GM23338 (cell line): ENCODE measurements around the gene CYP3A7. TPM values are rescaled to one million over a fixed set of nuclear protein-coding genes. Genes with fewer than 3 reads are reported as not detected.

ENCODE experiments used
- ATAC-seq: fragments of 200-7000 bp; cut with Tn5 transposase; 3 replicates; pipeline ENCODE4 v1.9.1; 2020
- DNase-seq: peaks from one replicate; pipeline ENCODE4 v3.0.0-alpha.2; 2015; ENCODE audit warnings: low spot score
- H2AFZ ChIP-seq: fragments of 200-600 bp; sonication (generic); 2 replicates; pipeline ENCODE4 v1.8.0; 2016; ENCODE audit warnings: antibody characterized with exemption, mild to moderate bottlenecking, moderate library complexity
- H3F3A ChIP-seq: fragments of 200-600 bp; sonication (generic); replicated peaks from 2 replicates; pipeline ENCODE4 v1.8.0; 2017; ENCODE audit warnings: antibody characterized with exemption, mixed run types, low read depth
- H3K27ac ChIP-seq: fragments of 200-600 bp; sonication (generic); 2 replicates; pipeline ENCODE4 v1.6.1; 2016; ENCODE audit warnings: low read depth
- H3K27me3 ChIP-seq: fragments of 200-600 bp; sonication (generic); 2 replicates; pipeline ENCODE4 v1.8.0; 2016; ENCODE audit warnings: mild to moderate bottlenecking, mixed run types, moderate library complexity; ENCODE audit not compliant: insufficient read depth
- H3K36me3 ChIP-seq: fragments of 200-600 bp; sonication (generic); 2 replicates; pipeline ENCODE4 v1.8.0; 2016; ENCODE audit warnings: mild to moderate bottlenecking; ENCODE audit not compliant: insufficient read depth
- H3K4me1 ChIP-seq: fragments of 200-600 bp; sonication (generic); 2 replicates; pipeline ENCODE4 v1.8.0; 2016; ENCODE audit warnings: mild to moderate bottlenecking, moderate library complexity; ENCODE audit not compliant: insufficient read depth
- H3K4me2 ChIP-seq: fragments of 200-600 bp; sonication (generic); 2 replicates; pipeline ENCODE4 v1.7.1; 2017; ENCODE audit warnings: mixed run types
- H3K4me3 ChIP-seq: fragments of 200-600 bp; sonication (generic); 2 replicates; pipeline ENCODE4 v1.6.1; 2016; ENCODE audit warnings: mixed run types
- H3K79me2 ChIP-seq: fragments of 200-600 bp; sonication (generic); replicated peaks from 2 replicates; pipeline ENCODE4 v1.8.0; 2017; ENCODE audit warnings: mild to moderate bottlenecking; ENCODE audit not compliant: insufficient read depth
- H3K9me2 ChIP-seq: fragments of 200-600 bp; sonication (generic); 2 replicates; pipeline ENCODE4 v1.8.0; 2017; ENCODE audit not compliant: insufficient read depth
- H4K20me1 ChIP-seq: fragments of 200-600 bp; sonication (generic); replicated peaks from 2 replicates; pipeline ENCODE4 v1.8.0; 2017; ENCODE audit warnings: mild to moderate bottlenecking; ENCODE audit not compliant: insufficient read depth
- H3K27ac Mint-ChIP-seq: 2 replicates; pipeline ENCODE4 v1.8.0; 2020; ENCODE audit warnings: inconsistent platforms, mild to moderate bottlenecking, moderate library complexity, mixed read lengths
- H3K27me3 Mint-ChIP-seq: 3 replicates; pipeline ENCODE4 v1.8.0; 2022; ENCODE audit warnings: low read depth, mild to moderate bottlenecking, moderate library complexity, mixed read lengths, inconsistent platforms; ENCODE audit not compliant: insufficient read depth, poor library complexity
- H3K36me3 Mint-ChIP-seq: 3 replicates; pipeline ENCODE4 v1.8.0; 2021; ENCODE audit warnings: low read depth, mild to moderate bottlenecking, inconsistent platforms, moderate library complexity, mixed read lengths
- H3K4me1 Mint-ChIP-seq: 3 replicates; pipeline ENCODE4 v1.8.0; 2020; ENCODE audit warnings: mild to moderate bottlenecking, inconsistent platforms, mixed read lengths
- H3K4me3 Mint-ChIP-seq: 3 replicates; pipeline ENCODE4 v1.8.0; 2021; ENCODE audit warnings: moderate library complexity, mild to moderate bottlenecking, inconsistent platforms, mixed read lengths
- H3K9me3 Mint-ChIP-seq: 3 replicates; pipeline ENCODE4 v1.8.0; 2020; ENCODE audit warnings: moderate library complexity, mild to moderate bottlenecking, inconsistent platforms, mixed read lengths
- CREB1 ChIP-seq: fragments of 250-450 bp; sonication (Bioruptor Pico); IDR thresholded peaks from 2 replicates; pipeline ENCODE4 v1.5.0; 2020; ENCODE audit warnings: low read depth, mild to moderate bottlenecking, moderate library complexity
- CTCF ChIP-seq, 2 experiments: fragments of 200-600 bp in 1 of 2; sonication (generic) in 1 of 2; conservative IDR thresholded peaks; 2 replicates each; pipeline versions ENCODE4 v1.5.1 to v1.6.1; 2016 to 2017; ENCODE audit warnings: antibody characterized with exemption in 2 of 2, low read depth in 2 of 2, mild to moderate bottlenecking in 2 of 2, moderate library complexity in 1 of 2
- ETS1 ChIP-seq: IDR thresholded peaks from 2 replicates; pipeline ENCODE4 v1.6.1; 2016; ENCODE audit warnings: antibody characterized with exemption
- EZH2 ChIP-seq: fragments of 200-600 bp; sonication (generic); IDR thresholded peaks from one replicate; pipeline ENCODE4 v1.8.0; 2017; ENCODE audit warnings: antibody characterized with exemption, mild to moderate bottlenecking, low read depth; ENCODE audit not compliant: unreplicated experiment
- EZH2phosphoT487 ChIP-seq: fragments of 200-600 bp; sonication (generic); IDR thresholded peaks from one replicate; pipeline ENCODE4 v1.8.1; 2018; ENCODE audit warnings: antibody characterized with exemption; ENCODE audit not compliant: unreplicated experiment
- JUNB ChIP-seq: IDR thresholded peaks from one replicate; pipeline ENCODE4 v1.6.1; 2016; ENCODE audit warnings: antibody characterized with exemption; ENCODE audit not compliant: unreplicated experiment
- NANOG ChIP-seq: IDR thresholded peaks from 2 replicates; pipeline ENCODE4 v1.6.1; 2016; ENCODE audit warnings: antibody characterized with exemption, borderline replicate concordance
- POLR2AphosphoS5 ChIP-seq: IDR thresholded peaks from 2 replicates; pipeline ENCODE4 v1.6.1; 2016; ENCODE audit warnings: antibody characterized with exemption, low read depth
- REST ChIP-seq: IDR thresholded peaks from one replicate; pipeline ENCODE4 v1.6.1; 2018; ENCODE audit warnings: antibody characterized with exemption; ENCODE audit not compliant: unreplicated experiment
- STAT1 ChIP-seq: IDR thresholded peaks from one replicate; pipeline ENCODE4 v1.6.1; 2016; ENCODE audit warnings: antibody characterized with exemption; ENCODE audit not compliant: unreplicated experiment
- ZNF114 ChIP-seq: fragments of 250-450 bp; sonication (Bioruptor Pico); IDR thresholded peaks from 2 replicates; pipeline ENCODE4 v1.5.0; 2020; ENCODE audit warnings: mild to moderate bottlenecking, moderate library complexity
- ZNF331 ChIP-seq: fragments of 250-450 bp; sonication (Bioruptor Pico); IDR thresholded peaks from 2 replicates; pipeline ENCODE4 v1.5.0; 2020; ENCODE audit warnings: low read depth, mild to moderate bottlenecking, moderate library complexity
- ZNF462 ChIP-seq: fragments of 250-450 bp; sonication (Bioruptor Pico); IDR thresholded peaks from 2 replicates; pipeline ENCODE4 v1.5.0; 2020; ENCODE audit warnings: mild to moderate bottlenecking, moderate library complexity
- polyA plus RNA-seq: library from polyadenylated mRNA; unstranded; fragments of >200 nt; fragmentation: Nextera tagmentation; extraction: Ambion mirVana; gene quantifications from 2 replicates; pipeline ENCODE4 v1.2.1, GENCODE V29; 2016
- total RNA-seq: library from RNA; depleted of rRNA; stranded (reverse); fragments of >200 nt; shearing (Covaris generic); gene quantifications from 2 replicates; pipeline ENCODE4 v1.2.3, GENCODE V29; 2014

CYP3A7 gene
- total and polyA plus RNA-seq, 2 experiments from 2014 or later = 0.19 TPM; not detected in 1

GRCh38 chr7:99677648-99678045 lies 57.3 kb downstream of the CYP3A7 start:
- Histone ChIP-seq H3K9me2 (no peaks in the 10 kb centered on the region), H3K4me2 (no peak overlapping the region), H4K20me1 (no peaks in the 10 kb centered on the region), H3K27ac (no peak overlapping the region), H3F3A (no peaks in the 10 kb centered on the region), H3K36me3 (no peaks in the 10 kb centered on the region), H3K4me1 (peaks cover 6% of the 10 kb centered on the region; the same call in 1 of the 2 replicates), H3K4me3 (no peak overlapping the region), H3K27me3 (no peaks in the 10 kb centered on the region), H3K79me2 (no peaks in the 10 kb centered on the region), H2AFZ (no peak overlapping the region)
- ATAC-seq = no peak
- H3K36me3 Mint-ChIP-seq = peaks cover 6% of the 10 kb centered on the region; the same call in 1 of the 3 replicates
- H3K27ac Mint-ChIP-seq = no peak overlapping the region
- H3K4me1 Mint-ChIP-seq = peaks cover 14% of the 10 kb centered on the region
- no peak for DNase-seq
- no peak overlapping the region for H3K4me3 Mint-ChIP-seq
- H3K9me3 Mint-ChIP-seq = peaks cover 6% of the 10 kb centered on the region; the same call in 2 of the 3 replicates
- H3K27me3 Mint-ChIP-seq = peaks cover 4% of the 10 kb centered on the region
- TF ChIP-seq ZNF462 (CRISPR knock-in tag) = no peak
- no peak for TF ChIP-seq ETS1
- no peak for TF ChIP-seq CREB1 (CRISPR knock-in tag)
- no peak for TF ChIP-seq STAT1
- no peak for TF ChIP-seq ZNF114 (CRISPR knock-in tag)
- no peak for TF ChIP-seq EZH2
- no peak for TF ChIP-seq JUNB
- TF ChIP-seq EZH2phosphoT487 = no peak
- TF ChIP-seq NANOG = no peak
- no peak for TF ChIP-seq CTCF (conservative IDR thresholded peaks at IDR 0.05; ENCODE audit: low read depth in 2 of 2)
- no peak for TF ChIP-seq ZNF331 (CRISPR knock-in tag)
- TF ChIP-seq REST = no peak
- no peak for TF ChIP-seq POLR2AphosphoS5
